HG03457 (cell line): ENCODE data around the gene TEAD2.
"Not testable (repeated sequence)": the region's sequence is repeated elsewhere in the genome, so short reads cannot be mapped to it uniquely, and the experiment has no call there.

Source experiments
- ATAC-seq: cut with Tn5 transposase; IDR thresholded peaks from one replicate; pipeline ENCODE4 v1.9.1; 2021; ENCODE audit warnings: moderate number of reproducible peaks; ENCODE audit not compliant: unreplicated experiment

The TEAD2 gene

DNA sequence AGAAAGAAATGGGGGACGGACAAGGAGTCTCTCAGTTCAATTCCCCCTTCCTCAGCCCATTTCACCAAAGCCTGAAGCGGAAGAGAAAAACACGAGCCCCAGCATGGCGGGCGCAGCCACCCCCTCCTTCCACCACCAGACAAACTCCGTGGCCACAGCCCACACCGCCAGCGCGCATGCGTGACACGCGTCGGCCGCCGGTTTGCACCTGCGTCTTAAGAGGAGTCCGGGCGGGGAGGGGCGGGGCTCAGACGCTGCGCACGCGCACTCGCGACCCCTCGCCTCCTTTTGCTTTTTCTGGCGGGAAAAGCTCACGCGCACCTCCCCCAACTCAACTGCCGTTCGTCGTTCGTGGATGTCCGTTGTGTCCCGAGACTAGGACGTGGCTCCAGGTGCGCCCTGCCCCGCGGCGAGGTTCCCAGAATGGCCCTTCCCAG is 25.7 kb upstream of the TEAD2 start, which contains the start of gene KASH5:
TSS of gene KASH5 (plus strand) at position 314 of the 437 bp plus-strand sequence. CDS start 2,635 bp downstream, outside the sequence.
- ATAC-seq: no peak

DNA sequence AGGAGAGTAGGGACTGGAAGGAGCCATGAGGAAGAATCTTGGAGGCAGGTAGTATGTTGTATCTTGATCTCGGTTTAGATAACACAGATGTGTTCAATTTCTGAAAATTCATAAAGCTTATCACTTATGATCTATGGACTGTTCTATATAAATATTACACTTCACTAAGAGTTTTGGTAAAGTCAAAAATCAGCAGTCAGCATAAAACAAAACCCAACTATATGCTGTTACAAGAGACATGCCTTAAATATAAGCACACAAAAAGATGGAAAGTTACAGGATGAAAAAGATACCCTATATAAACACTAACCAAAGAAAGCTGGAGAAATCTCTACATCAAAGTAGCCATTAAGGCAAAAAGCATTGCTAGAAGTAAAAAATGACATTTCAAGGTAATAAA is 21.4 kb upstream of the TEAD2 start:
- no peak for ATAC-seq

DNA sequence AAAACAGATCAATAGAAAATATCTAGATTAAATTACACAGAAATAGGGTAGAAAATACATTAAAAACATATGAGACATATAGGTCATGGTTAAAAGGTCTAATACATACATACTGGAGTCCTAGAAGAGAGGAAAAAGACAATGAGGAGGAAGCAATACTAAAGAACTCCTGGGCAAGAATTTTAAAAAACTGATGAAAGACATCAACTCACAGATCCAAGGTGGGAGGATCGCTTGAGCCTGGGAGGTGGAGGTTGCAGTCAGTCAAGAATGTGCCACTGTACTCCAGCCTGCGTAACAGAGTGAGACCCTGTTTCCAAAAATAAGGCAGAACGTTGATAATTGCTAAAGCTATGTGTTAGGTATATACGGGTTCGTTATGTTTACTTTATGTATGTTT is 20.4 kb upstream of the TEAD2 start:
- no peak for ATAC-seq

DNA sequence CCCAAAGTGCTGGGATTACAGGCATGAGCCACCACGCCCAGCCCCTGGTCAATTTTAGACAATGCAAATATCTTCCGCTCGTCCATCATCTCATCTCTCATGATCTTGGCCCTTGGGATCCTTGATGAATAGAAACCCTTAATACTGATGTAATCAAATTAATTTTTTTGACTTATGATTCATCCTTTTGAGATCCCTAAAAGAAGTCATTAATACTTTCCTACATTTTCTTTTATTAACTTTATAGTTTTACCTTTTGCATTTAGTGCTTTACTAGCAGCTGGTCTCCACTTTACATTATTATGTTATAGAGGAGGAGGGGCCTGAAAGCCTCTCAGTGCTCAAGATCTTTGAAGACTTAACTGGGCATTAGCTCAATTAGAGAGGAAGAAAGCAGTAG is 18.2 kb upstream of the TEAD2 start:
- ATAC-seq: no peak

DNA sequence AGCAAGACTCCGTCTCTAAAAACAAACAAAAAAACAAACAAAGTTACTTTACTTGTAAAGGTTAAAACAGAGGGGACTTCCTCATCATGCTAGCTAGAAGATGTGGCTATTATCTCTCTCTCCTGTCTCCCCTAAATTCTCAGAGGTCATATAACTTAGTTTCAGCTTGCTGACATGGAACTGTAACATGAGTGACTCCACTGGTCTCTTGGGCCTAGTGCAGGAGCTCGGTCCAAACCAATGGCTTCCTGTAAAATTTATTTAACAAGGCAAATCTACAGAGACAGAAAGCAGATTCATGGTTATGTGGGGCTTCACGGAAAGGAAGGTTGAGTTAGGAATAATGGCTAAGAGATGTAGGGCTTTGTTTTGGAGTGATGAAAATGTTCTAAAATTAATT is 16.3 kb upstream of the TEAD2 start:
- ATAC-seq: no peak

DNA sequence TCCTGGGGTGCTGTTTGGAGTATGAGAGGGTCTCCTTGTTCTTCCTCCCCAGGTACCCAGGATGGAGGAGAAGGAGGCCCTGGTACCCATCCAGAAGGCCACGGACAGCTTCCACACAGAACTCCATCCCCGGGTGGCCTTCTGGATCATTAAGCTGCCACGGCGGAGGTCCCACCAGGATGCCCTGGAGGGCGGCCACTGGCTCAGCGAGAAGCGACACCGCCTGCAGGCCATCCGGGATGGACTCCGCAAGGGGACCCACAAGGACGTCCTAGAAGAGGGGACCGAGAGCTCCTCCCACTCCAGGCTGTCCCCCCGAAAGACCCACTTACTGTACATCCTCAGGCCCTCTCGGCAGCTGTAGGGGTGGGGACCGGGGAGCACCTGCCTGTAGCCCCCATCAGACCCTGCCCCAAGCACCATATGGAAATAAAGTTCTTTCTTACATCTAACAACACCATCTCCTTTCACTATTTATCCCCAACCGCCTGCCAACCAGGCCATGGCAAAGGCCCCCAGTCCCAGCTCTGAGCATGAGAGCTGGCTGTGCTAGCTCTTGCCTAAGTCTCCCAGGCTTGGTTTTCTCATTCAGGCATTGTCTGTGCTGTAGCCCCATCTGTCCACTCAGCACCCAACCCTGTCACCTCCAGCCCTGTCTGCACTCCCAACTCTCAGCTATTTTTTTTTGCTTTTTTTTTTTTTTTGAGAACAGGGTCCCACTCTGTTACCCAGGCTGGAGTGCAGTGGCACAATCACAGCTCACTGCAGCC is 12.6 kb upstream of the TEAD2 start:
- ATAC-seq: no peak

DNA sequence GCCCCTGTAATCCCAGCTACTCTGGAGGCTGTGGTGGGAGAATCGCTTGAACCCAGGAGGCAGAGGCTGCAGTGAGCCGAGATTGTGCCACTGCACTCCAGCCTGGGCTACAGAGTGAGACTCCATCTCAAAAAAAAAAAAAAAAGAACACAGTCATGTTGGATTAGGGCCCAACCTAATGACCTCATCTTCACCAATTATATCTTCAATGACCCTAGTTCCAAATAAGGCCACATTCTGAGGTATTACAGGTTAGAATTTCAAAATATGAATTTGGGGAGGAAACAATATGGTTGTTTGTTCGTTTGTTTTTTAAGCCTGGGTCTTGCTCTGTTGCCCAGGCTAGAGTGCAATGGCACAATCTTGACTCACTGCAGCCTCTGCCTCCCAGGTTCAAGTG is 11.0 kb upstream of the TEAD2 start:
- ATAC-seq: not testable (repeated sequence)

DNA sequence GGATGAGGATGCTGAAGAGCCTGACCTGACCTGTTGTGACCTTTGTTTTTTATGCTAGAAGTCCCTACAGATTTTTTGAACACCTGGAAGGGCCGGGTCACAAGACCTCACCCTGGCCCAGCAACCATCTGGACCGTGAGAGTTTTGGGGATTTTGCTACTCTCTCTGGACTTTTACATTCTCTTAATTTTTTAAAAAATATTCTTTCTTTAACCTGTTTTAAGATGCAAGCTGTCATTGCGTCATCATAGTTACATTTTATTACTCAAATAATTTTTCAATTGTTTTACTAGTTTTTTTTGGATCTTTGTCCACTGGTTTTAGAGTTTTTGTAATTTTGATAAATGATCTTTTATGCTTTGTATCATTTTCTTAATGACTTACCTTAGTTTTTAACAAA is 9.0 kb upstream of the TEAD2 start:
- no peak for ATAC-seq

DNA sequence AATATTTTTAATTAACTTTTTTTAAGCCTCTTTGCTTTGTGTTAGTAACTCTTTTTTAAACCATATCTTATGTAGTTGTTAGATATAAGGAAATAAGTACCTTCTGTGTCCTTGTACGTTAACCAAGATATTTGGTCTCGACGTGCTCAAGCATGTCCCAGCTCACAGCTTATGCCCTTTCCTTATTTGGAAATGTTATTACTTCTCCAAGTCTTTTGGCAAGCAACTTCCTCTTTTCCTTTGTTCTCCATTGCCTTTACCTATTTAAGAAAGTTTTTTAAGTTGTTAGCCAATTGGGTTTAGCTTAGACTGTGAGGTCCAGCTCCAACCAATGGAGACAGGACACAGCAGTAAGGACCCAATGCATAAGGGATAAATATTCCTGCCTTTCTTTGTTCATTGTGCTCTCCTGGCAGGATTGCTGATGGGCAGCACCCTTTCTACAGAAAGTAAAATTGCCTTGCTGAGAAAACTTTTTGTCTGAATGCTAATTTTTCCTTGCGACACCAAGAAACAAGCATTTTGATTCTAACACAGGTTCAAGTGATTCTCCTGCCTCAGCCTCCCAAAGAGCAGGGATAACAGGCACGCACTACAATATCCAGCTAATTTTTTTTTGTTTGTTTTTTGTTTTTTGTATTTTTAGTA is 6.6 kb upstream of the TEAD2 start:
- ATAC-seq: no peak

DNA sequence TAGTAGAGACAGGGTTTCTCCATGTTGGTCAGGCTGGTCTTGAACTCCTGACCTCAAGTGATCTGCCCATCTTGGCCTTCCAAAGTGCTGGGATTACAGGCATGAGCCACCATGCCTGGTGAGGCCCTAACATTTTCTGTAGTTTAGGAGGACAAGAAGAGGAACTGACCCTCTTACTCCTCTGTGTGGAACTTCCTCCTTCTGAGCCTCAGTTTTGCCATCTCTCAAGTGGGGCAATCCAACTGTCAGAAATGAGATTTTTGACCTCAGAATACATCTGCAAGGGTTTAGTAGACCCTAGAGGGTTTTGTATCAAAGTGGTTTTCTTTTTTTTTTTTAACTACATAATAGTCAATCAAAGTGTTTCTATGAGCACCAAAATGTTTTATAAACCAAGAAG is 3.9 kb upstream of the TEAD2 start:
- ATAC-seq: no peak

DNA sequence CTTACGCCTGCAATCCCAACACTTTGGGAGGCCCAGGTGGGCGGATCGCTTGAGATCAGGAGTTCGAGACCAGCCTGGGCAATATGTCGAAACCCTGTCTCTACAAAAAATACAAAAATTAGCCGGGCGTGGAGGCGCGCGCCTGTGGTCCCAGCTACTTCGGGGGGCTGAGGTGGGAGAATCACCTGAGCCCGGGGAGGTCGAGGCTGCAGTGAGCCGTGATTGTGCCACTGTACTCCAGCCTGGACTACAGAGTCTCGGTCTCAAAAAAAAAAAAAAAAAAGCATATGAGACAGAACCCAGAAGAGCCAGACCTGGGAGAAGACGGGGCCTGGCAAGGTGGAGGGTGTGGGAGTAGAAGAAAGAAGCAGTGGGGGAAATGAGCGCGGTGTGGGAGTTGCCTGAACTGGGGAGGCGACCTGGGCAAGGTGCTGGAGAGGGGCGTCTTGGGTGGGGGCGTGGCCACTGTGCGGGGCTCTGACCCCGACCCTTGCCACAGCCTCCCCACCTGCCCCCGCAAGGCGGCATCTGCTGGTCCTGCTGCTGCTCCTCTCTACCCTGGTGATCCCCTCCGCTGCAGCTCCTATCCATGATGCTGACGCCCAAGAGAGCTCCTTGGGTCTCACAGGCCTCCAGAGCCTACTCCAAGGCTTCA is 2.0 kb upstream of the TEAD2 start:
- no peak for ATAC-seq

DNA sequence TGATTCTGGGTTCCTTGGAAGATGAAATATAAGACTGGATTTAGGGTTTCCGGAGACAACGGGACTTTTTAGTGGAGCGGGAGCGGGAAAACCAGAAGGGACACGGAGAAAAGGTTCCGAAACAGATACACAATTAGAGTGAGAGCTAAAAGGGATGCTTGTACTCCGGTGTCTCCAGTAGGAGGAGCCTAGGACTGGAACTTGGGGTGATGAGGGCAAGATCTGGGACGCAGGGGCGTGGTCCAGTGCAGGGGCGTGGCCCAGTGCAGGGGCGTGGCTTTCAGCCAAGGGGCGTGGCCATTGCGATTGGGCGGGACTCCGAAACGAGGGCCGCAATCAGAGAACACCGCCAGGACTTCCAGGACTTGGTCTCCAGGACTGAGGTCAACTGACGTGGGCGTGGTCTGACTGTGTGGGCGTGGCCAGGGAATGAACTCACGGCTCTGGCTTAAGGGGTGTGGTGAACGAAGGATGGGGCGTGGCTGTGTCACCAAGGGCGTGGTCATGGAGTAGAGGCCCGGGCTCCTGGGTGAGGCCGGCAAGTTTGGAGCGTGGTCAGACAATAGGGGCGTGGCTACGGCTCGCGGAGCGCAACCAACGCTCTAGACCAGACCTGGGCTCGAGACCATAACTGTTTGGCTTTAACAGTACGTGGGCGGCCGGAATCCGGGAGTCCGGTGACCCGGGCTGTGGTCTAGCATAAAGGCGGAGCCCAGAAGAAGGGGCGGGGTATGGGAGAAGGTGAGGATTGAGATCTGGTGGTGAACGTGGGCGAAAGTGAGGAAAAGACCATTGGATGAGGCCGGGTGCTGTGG is 1.3 kb upstream of the TEAD2 start, which contains the start of gene DKKL1:
TSS of gene DKKL1 (plus strand) at position 610 of the 815 bp plus-strand sequence. CDS start at position 732, 122 bp downstream.
- ATAC-seq: no peak

DNA sequence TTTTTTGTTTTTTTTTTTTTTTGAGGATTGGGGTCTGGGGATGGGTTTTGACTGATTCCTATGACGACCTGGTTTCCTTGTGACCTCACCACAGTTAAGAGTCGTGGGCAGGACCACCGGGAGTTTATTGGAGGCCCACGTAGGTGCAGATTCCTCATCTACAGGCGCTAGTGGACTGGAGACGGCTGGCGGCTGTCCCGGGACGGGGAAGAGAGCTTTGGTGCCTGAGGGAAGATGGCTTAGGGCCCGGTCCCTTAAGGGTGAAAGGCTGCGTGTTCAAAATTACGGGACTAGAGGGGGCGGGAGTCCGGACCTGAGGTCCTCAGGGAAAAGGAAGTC is 682 bp upstream of the TEAD2 start:
- no peak for ATAC-seq

DNA sequence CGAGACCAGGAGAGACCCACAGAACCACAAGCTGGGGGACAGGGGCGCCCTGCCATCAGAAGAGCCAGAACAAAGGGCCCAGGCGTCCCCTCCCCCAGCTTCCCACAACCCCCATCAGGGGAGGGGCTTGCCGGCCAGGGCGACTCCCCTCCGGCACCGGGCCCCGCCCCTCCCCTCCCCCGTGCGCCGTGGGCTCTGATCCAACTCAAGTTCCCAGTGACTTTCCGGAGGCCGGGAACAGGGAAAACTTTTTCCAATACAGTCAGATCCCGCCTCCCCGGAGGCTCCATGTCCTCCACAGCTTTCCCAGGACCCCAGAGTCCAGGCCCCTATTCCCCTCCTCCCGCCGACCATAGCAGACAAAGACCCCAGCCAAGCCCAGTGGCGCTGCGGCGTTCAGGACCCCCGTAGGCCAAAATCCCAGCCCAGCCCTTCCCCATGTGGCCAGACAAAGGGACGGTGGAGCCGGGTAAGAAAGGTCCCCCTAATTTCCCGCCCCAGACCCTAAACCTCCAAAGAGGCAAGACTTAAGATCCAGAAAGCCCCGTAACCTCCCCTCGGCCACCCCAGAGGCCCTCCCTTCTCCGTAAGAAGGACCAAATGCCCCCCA is 673 bp downstream of the TEAD2 start:
- no peak for ATAC-seq

DNA sequence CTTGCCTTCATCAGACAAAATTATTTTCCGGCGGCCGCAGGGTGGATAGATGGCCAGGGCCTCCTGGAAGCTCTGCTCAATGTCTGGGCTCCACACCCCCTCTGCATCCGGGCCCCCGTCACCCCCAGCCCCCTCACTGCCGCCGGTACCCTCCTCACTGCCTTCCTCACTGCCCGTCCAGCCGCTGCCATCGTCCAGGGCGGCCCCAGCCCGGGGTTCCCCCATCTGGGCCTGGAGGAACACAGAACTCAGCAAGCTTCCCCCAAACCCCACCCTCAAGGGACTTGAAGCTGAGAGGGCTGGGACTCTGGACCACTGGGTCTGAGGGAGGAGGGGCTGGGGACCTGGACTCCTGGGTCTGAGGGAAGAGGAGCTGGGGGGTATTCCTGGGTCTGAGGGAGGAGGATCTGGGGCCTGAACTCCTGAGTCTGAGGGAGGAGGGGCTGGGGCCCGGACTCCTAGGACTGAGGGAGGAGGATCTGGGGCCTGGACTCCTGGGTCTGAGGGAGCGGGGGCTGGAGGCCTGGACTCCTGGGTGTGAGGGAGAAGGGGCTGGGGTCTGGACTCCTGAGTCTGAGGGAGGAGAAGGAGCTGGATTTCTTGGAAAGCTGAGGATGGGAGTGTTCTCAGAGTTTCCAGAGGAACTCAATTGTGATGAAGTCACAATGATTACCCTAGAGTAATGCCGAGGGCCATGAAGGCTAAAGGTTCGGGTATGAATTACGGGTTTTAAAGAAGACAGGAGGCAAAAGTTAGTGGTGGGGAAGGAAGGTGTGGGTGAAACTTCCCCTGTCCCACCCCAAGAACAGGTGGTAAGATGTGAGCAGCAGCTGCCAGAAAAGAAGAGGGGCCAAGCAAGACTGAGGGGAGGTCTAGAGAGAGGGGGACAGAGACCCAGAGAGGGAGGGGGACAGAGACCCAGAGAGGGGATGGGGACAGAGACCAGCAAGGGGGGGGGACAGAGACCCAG is 2.1 kb downstream of the TEAD2 start:
- no peak for ATAC-seq

DNA sequence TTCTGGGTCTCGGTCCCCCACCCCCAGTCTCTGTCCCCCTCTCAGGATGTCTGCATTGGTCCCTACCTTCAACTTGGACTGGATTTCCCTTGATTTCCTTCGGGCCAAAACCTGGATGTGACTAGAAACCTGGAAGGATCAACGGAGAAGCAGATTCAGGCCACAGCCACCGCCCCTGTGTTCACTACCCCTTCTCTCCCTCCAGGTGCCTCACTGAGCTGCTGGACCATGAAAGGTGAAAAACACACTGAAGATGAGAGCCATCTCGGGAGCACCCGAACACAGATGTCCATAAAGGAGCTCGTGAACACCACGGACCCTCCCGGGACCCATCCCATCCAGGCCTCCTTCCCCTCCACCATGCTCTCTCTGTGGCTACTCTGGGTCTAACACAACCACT is 5.0 kb downstream of the TEAD2 start:
- no peak for ATAC-seq

DNA sequence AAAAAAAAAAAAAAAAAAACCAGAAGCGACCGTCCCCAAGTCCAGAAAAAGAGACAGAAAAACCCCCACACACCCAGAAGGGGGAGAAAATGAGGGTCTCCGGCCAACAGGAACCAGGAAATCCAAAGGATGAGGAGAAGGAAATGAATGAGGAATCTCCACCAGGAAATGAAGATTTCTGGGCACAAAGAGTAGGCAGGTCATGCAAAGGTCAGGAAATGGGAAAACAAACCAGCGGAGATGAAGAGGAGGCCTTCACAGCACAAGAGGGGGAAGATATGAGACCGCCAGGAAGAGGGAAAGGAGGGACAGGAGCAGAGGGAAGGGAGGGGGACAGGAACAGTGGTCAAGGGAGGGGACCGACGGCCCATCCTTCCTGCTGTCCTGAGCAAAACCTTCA is 5.8 kb downstream of the TEAD2 start:
- no peak for ATAC-seq

DNA sequence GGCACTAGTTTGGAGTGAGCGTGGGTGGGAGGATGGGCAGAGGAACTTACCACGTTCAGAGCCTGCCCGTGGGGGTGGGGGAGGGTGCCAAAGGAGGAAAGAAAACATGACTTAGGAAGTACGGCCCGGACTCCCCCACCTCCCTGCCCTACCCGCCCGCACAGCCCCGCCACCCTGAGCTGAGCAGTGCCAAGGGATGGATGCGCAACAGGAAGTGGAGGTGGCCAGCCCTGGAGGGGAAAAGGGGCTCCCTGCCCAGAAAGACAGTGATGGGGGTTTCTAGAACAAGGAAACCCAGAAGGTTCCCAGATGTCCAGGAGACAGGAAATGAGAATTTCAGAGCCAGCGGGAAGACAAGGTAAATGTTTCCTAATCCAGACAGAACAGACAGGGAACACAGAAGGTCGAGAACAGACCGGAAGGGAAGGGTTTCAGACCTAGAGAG is 6.3 kb downstream of the TEAD2 start:
- ATAC-seq: no peak

DNA sequence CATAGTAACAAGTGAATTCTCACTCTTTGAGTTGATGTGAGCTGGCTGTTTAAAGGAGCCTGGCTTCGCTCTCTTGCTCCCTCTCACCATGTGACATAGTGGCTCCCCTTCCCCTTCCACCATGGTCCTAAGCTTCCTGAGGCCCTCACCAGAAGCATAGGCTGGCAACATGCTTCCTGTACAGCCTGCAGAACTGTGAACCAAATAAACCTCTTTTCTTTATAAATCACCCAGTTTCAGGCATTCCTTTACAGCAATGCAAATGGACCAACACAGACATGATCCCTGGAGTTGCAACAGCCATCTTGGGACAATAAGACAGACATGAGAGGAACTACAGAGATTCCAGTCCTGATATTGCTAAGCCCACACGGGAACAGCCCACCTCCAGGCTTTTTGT is 12.6 kb downstream of the TEAD2 start:
- no peak for ATAC-seq
